ENCODE measurements around the gene DNAH3.
"Not testable (repeated sequence)": the region's sequence is repeated elsewhere in the genome, so short reads cannot be mapped to it uniquely, and the experiment has no call there.

Gene DNAH3

GRCh38 chr16:21175397-21175796, 24.8 kb upstream of the DNAH3 start:
- Histone ChIP-seq H3K4me1 (ENCODE audit: insufficient read depth, low read length, poor library complexity, severe bottlenecking) (no peaks in the 10 kb centered on the region), H3K36me3 (ENCODE audit: insufficient read depth, low read length) (peaks cover 5% of the 10 kb centered on the region; the same call in 1 of the 2 replicates), H3K9ac (ENCODE audit: low read depth, low read length, poor library complexity, severe bottlenecking) (no peak overlapping the region), H2AFZ (ENCODE audit: low read length) (no peak overlapping the region), H3K9me2 (replicated peaks; ENCODE audit: low read depth, low read length) (no peaks in the 10 kb centered on the region), H3F3A (ENCODE audit: low read depth) (no peaks in the 10 kb centered on the region), H3K4me3 (ENCODE audit: low read length, poor library complexity, severe bottlenecking) (no peak overlapping the region), H3K9me3 (ENCODE audit: insufficient read depth, low read depth, low read length) (no peaks in the 10 kb centered on the region), H3K4me2 (ENCODE audit: low read depth, low read length, poor library complexity, severe bottlenecking) (no peak overlapping the region), H3K27me3 (ENCODE audit: insufficient read depth, low read length, poor library complexity, severe bottlenecking) (no peaks in the 10 kb centered on the region), H3K79me2 (ENCODE audit: insufficient read depth, low read length) (no peaks in the 10 kb centered on the region), H4K20me1 (ENCODE audit: insufficient read depth, low read length, poor library complexity, severe bottlenecking) (no peaks in the 10 kb centered on the region)
- no peak for TF ChIP-seq EZH2phosphoT487 (IDR thresholded peaks at IDR 0.05; ENCODE audit: borderline replicate concordance)
- TF ChIP-seq CTCF (conservative IDR thresholded peaks at IDR 0.05; ENCODE audit: low read length), result no peak

GRCh38 chr16:21172650-21173049, 22.0 kb upstream of the DNAH3 start:
- Histone ChIP-seq H3K4me3 (ENCODE audit: low read length, poor library complexity, severe bottlenecking) (no peak overlapping the region), H3K4me1 (ENCODE audit: insufficient read depth, low read length, poor library complexity, severe bottlenecking) (no peaks in the 10 kb centered on the region), H3K79me2 (ENCODE audit: insufficient read depth, low read length) (no peaks in the 10 kb centered on the region), H3K27me3 (ENCODE audit: insufficient read depth, low read length, poor library complexity, severe bottlenecking) (no peaks in the 10 kb centered on the region), H2AFZ (ENCODE audit: low read length) (no peak overlapping the region), H3K4me2 (ENCODE audit: low read depth, low read length, poor library complexity, severe bottlenecking) (no peak overlapping the region), H3K9me3 (ENCODE audit: insufficient read depth, low read depth, low read length) (no peaks in the 10 kb centered on the region), H4K20me1 (ENCODE audit: insufficient read depth, low read length, poor library complexity, severe bottlenecking) (no peaks in the 10 kb centered on the region), H3K9ac (ENCODE audit: low read depth, low read length, poor library complexity, severe bottlenecking) (no peak overlapping the region), H3F3A (ENCODE audit: low read depth) (no peaks in the 10 kb centered on the region), H3K9me2 (replicated peaks; ENCODE audit: low read depth, low read length) (no peaks in the 10 kb centered on the region), H3K36me3 (ENCODE audit: insufficient read depth, low read length) (no peaks in the 10 kb centered on the region; the same call in 1 of the 2 replicates)
- no peak for TF ChIP-seq EZH2phosphoT487 (IDR thresholded peaks at IDR 0.05; ENCODE audit: borderline replicate concordance)
- no peak for TF ChIP-seq CTCF (conservative IDR thresholded peaks at IDR 0.05; ENCODE audit: low read length)

- H3K27me3 ChIP-seq (ENCODE audit: insufficient read depth, low read length, poor library complexity, severe bottlenecking); H3K9ac ChIP-seq (ENCODE audit: low read depth, low read length, poor library complexity, severe bottlenecking); H2AFZ ChIP-seq (ENCODE audit: low read length); H3K9me2 ChIP-seq (replicated peaks; ENCODE audit: low read depth, low read length); H4K20me1 ChIP-seq (ENCODE audit: insufficient read depth, low read length, poor library complexity, severe bottlenecking); H3K9me3 ChIP-seq (ENCODE audit: insufficient read depth, low read depth, low read length); H3F3A ChIP-seq (ENCODE audit: low read depth); H3K4me1 ChIP-seq (ENCODE audit: insufficient read depth, low read length, poor library complexity, severe bottlenecking); H3K4me3 ChIP-seq (ENCODE audit: low read length, poor library complexity, severe bottlenecking); H3K36me3 ChIP-seq (ENCODE audit: insufficient read depth, low read length); H3K79me2 ChIP-seq (ENCODE audit: insufficient read depth, low read length); H3K4me2 ChIP-seq (ENCODE audit: low read depth, low read length, poor library complexity, severe bottlenecking): not testable (repeated sequence)
These were observed 19.5 kb upstream of the DNAH3 start for GRCh38 chr16:21170116-21170515.

DNA sequence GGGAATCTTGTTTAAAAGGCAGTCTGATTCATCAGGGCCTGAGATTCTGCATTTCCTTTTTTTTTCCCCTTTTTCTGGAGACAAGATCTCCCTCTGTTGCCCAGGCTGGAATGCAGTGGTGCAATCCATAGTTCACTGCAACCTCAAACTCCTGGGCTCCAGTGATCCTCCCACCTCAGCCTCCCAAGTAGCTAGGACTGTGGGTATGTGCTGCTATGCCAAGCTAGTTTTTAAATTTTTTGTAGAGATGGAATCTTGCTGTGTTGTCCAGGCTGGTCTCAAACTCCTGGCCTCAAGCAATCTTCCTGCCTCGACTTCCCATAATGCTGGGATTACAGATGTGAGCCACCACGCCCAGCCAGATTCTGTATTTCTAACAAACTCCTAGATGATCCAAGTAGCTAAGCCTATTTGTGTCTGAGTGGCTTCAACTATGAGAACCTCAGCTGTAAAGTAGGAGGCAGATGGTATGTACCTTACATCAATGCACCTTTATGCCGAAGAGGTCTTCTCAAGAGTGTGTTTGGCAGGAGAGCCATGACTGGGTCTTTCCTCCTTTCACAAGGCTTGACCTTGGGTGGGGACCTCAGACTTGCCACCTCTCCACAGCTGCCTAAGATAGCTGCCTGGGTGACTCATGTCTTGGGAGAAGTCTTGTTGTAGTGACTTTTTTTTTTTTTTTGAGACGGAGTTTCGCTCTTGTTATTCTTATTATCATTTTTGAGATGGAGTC, 18.8 kb upstream of the DNAH3 start:
- H3K36me3 ChIP-seq (ENCODE audit: insufficient read depth, low read length), result no peaks in the 10 kb centered on the region; the same call in 1 of the 2 replicates
- TF ChIP-seq CTCF (conservative IDR thresholded peaks at IDR 0.05; ENCODE audit: low read length) (no peak), EZH2phosphoT487 (IDR thresholded peaks at IDR 0.05; ENCODE audit: borderline replicate concordance) (no peak)

More for the DNA sequence above, 18.8 kb upstream of the DNAH3 start:
- Histone ChIP-seq H3K9me3 (ENCODE audit: insufficient read depth, low read depth, low read length) (no peaks in the 10 kb centered on the region), H3F3A (ENCODE audit: low read depth) (no peaks in the 10 kb centered on the region), H3K4me3 (ENCODE audit: low read length, poor library complexity, severe bottlenecking) (no peak overlapping the region), H3K9ac (ENCODE audit: low read depth, low read length, poor library complexity, severe bottlenecking) (no peak overlapping the region), H3K79me2 (ENCODE audit: insufficient read depth, low read length) (no peaks in the 10 kb centered on the region), H4K20me1 (ENCODE audit: insufficient read depth, low read length, poor library complexity, severe bottlenecking) (no peaks in the 10 kb centered on the region), H2AFZ (ENCODE audit: low read length) (no peak overlapping the region), H3K4me1 (ENCODE audit: insufficient read depth, low read length, poor library complexity, severe bottlenecking) (no peaks in the 10 kb centered on the region), H3K27me3 (ENCODE audit: insufficient read depth, low read length, poor library complexity, severe bottlenecking) (no peaks in the 10 kb centered on the region), H3K9me2 (replicated peaks; ENCODE audit: low read depth, low read length) (no peaks in the 10 kb centered on the region), H3K4me2 (ENCODE audit: low read depth, low read length, poor library complexity, severe bottlenecking) (no peak overlapping the region)

Data from Loucy (cell line).